Gastroesophageal sphincter (tissue), 3 donors: ENCODE data around the gene ANKRD9.

Experiments
- EP300 ChIP-seq: sonication (generic); formaldehyde crosslinking; IDR thresholded peaks from one replicate; pipeline ENCODE4 v1.6.1; 2017; ENCODE audit warnings: antibody characterized with exemption, mild to moderate bottlenecking
- POLR2A ChIP-seq, 2 donors: fragments of 450-650 bp; IDR thresholded peaks; one replicate each; pipeline ENCODE4 v1.6.1; 2017; ENCODE audit warnings: antibody characterized with exemption in 2 of 2, mild to moderate bottlenecking in 2 of 2, moderate library complexity in 1 of 2
- POLR2AphosphoS5 ChIP-seq: sonication (generic); formaldehyde crosslinking; IDR thresholded peaks from one replicate; pipeline ENCODE4 v1.6.1; 2017; ENCODE audit warnings: antibody characterized with exemption
- TF ChIP-seq, protein P1 (sequence below), 4 experiments: fragments of 200-600 bp in 2 of 4; fragments of 450-650 bp in 2 of 4; sonication (generic) in 1 of 4; IDR thresholded peaks; one replicate each; pipeline ENCODE4 v1.5.1; 2017 to 2019; ENCODE audit warnings: antibody characterized with exemption in 4 of 4, mild to moderate bottlenecking in 2 of 4, moderate library complexity in 2 of 4

- TF ChIP-seq, protein P1, sequence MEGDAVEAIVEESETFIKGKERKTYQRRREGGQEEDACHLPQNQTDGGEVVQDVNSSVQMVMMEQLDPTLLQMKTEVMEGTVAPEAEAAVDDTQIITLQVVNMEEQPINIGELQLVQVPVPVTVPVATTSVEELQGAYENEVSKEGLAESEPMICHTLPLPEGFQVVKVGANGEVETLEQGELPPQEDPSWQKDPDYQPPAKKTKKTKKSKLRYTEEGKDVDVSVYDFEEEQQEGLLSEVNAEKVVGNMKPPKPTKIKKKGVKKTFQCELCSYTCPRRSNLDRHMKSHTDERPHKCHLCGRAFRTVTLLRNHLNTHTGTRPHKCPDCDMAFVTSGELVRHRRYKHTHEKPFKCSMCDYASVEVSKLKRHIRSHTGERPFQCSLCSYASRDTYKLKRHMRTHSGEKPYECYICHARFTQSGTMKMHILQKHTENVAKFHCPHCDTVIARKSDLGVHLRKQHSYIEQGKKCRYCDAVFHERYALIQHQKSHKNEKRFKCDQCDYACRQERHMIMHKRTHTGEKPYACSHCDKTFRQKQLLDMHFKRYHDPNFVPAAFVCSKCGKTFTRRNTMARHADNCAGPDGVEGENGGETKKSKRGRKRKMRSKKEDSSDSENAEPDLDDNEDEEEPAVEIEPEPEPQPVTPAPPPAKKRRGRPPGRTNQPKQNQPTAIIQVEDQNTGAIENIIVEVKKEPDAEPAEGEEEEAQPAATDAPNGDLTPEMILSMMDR (IDR thresholded peaks at IDR 0.05): no peak
- no peak for TF ChIP-seq EP300
- no peak for TF ChIP-seq POLR2A (IDR thresholded peaks at IDR 0.05)
- no peak for TF ChIP-seq POLR2AphosphoS5
Measured at GRCh38 chr14:102548616-102549240, 39.2 kb upstream of the ANKRD9 start.
